Measurements from ENCODE around the gene HYI. TPM values are rescaled to one million over a fixed set of nuclear protein-coding genes. Genes with fewer than 3 reads are reported as not detected.

HYI gene
- total and polyA plus RNA-seq, 2 donors from 2014 or later: 50.5 to 91.2 TPM

- FAIRE-seq (no peak), DNase-seq (no peak)
- no peak overlapping the region for H3K27ac ChIP-seq (ENCODE audit: low read depth in 2 of 2, low read length in 2 of 2)
- no peak overlapping the region for H3K9ac ChIP-seq (ENCODE audit: low read length in 3 of 3)
- no peaks in the 10 kb centered on the region for H3K36me3 ChIP-seq (ENCODE audit: control insufficient read depth in 2 of 3, insufficient read depth in 3 of 3, low read length in 3 of 3)
- no peaks in the 10 kb centered on the region for H3K4me1 ChIP-seq (ENCODE audit: control insufficient read depth in 2 of 3, insufficient read depth in 2 of 3, low read depth in 1 of 3, low read length in 3 of 3)
- intact Hi-C loops (cut with DNase I): no loop called here
- peaks cover 0 to 7% (median 0%) of the 10 kb centered on the region in 3 donors for H3K9me3 ChIP-seq (ENCODE audit: control insufficient read depth in 2 of 3, insufficient read depth in 1 of 3, low read length in 3 of 3)
- H3K27me3 ChIP-seq (ENCODE audit: control insufficient read depth, insufficient read depth, low read length): no peaks in the 10 kb centered on the region
- TF ChIP-seq CTCF (IDR thresholded peaks at IDR 0.05; ENCODE audit: borderline replicate concordance, extremely low read depth, insufficient read depth): no peak
- H3K4me3 ChIP-seq (ENCODE audit: low read length in 3 of 3): no peak overlapping the region
Measured at GRCh38 chr1:43495204-43495603, 41.5 kb upstream of the HYI start.

GRCh38 chr1:43493661-43494450 lies 40.1 kb upstream of the HYI start:
- intact Hi-C loops (cut with DNase I): no loop called here
- TF ChIP-seq CTCF (IDR thresholded peaks at IDR 0.05; ENCODE audit: borderline replicate concordance, extremely low read depth, insufficient read depth): no peak
- Histone ChIP-seq H3K36me3 (ENCODE audit: control insufficient read depth in 2 of 3, insufficient read depth in 3 of 3, low read length in 3 of 3) (no peaks in the 10 kb centered on the region), H3K9me3 (ENCODE audit: control insufficient read depth in 2 of 3, insufficient read depth in 1 of 3, low read length in 3 of 3) (peaks cover 0 to 7% (median 0%) of the 10 kb centered on the region in 3 donors), H3K4me3 (ENCODE audit: low read length in 3 of 3) (no peak overlapping the region), H3K27ac (ENCODE audit: low read depth in 2 of 2, low read length in 2 of 2) (no peak overlapping the region), H3K27me3 (ENCODE audit: control insufficient read depth, insufficient read depth, low read length) (no peaks in the 10 kb centered on the region), H3K4me1 (ENCODE audit: control insufficient read depth in 2 of 3, insufficient read depth in 2 of 3, low read depth in 1 of 3, low read length in 3 of 3) (no peaks in the 10 kb centered on the region), H3K9ac (ENCODE audit: low read length in 3 of 3) (no peak overlapping the region)
- DNase-seq (no peak), FAIRE-seq (no peak)

GRCh38 chr1:43492826-43493225 lies 39.1 kb upstream of the HYI start:
- no peak overlapping the region for H3K27ac ChIP-seq (ENCODE audit: low read depth in 2 of 2, low read length in 2 of 2)
- no peak overlapping the region for H3K4me3 ChIP-seq (ENCODE audit: low read length in 3 of 3)
- H3K4me1 ChIP-seq (ENCODE audit: control insufficient read depth in 2 of 3, insufficient read depth in 2 of 3, low read depth in 1 of 3, low read length in 3 of 3): no peaks in the 10 kb centered on the region
- H3K9ac ChIP-seq (ENCODE audit: low read length in 3 of 3): no peak overlapping the region
- no peak for DNase-seq
- no peak for TF ChIP-seq CTCF (IDR thresholded peaks at IDR 0.05; ENCODE audit: borderline replicate concordance, extremely low read depth, insufficient read depth)
- intact Hi-C loops (cut with DNase I): no loop called here
- no peaks in the 10 kb centered on the region for H3K36me3 ChIP-seq (ENCODE audit: control insufficient read depth in 2 of 3, insufficient read depth in 3 of 3, low read length in 3 of 3)
- H3K27me3 ChIP-seq (ENCODE audit: control insufficient read depth, insufficient read depth, low read length): no peaks in the 10 kb centered on the region
- FAIRE-seq: no peak
- H3K9me3 ChIP-seq (ENCODE audit: control insufficient read depth in 2 of 3, insufficient read depth in 1 of 3, low read length in 3 of 3): peaks cover 0 to 7% (median 3%) of the 10 kb centered on the region in 3 donors
